HUES64 (cell line): ENCODE data around the gene ETFDH. TPM values are rescaled to one million over a fixed set of nuclear protein-coding genes. Genes with fewer than 3 reads are reported as not detected.
A peak's percentile ranks its signal among the peaks of the same experiment; 100 is the strongest.

ENCODE experiments used
- H3K27ac ChIP-seq: 2 replicates; pipeline ENCODE4 v1.7.0; 2013; ENCODE audit warnings: low read depth, low read length, inconsistent platforms
- H3K27me3 ChIP-seq: 2 replicates; pipeline ENCODE4 v1.6.1; 2013; ENCODE audit warnings: mild to moderate bottlenecking, low read length; ENCODE audit not compliant: insufficient read depth
- H3K36me3 ChIP-seq: 2 replicates; pipeline ENCODE4 v1.6.1; 2013; ENCODE audit warnings: mild to moderate bottlenecking, low read length; ENCODE audit not compliant: insufficient read depth
- H3K4me1 ChIP-seq: 2 replicates; pipeline ENCODE4 v1.6.1; 2013; ENCODE audit warnings: mild to moderate bottlenecking, low read length, moderate library complexity; ENCODE audit not compliant: insufficient read depth
- H3K4me3 ChIP-seq: 2 replicates; pipeline ENCODE4 v1.5.1; 2013; ENCODE audit warnings: mild to moderate bottlenecking, low read length, moderate library complexity
- H3K9ac ChIP-seq: 2 replicates; pipeline ENCODE4 v1.6.1; 2013; ENCODE audit warnings: mild to moderate bottlenecking, low read depth, low read length
- H3K9me3 ChIP-seq: 2 replicates; pipeline ENCODE4 v1.6.1; 2013; ENCODE audit warnings: low read depth, low read length; ENCODE audit not compliant: insufficient read depth
- WGBS: fragments of 150-250, 120-280 bp; methylation state at CpG from one replicate; pipeline ENCODE4 v1.1.7; 2013; ENCODE audit warnings: missing lambda C conversion rate; 5-methylcytosine and 5-hydroxymethylcytosine counted together
- polyA plus RNA-seq, 2 experiments: library from polyadenylated mRNA; stranded (reverse); fragments of 50-300 nt; gene quantifications; one replicate each; pipeline ENCODE4 v1.2.3, GENCODE V29; 2013

Gene ETFDH
- 9.3 TPM for polyA plus RNA-seq (2013, experiment 1 of 2)
- polyA plus RNA-seq (2013, experiment 2 of 2) = 6.1 TPM

GRCh38 chr4:158671915-158672806 is at the start of gene ETFDH:
TSS of gene ETFDH (plus strand) at chr4:158672296. CDS start at chr4:158672457, 161 bp downstream.
- peaks cover 5% of the 10 kb centered on the region for H3K4me1 ChIP-seq
- WGBS = under 1% methylated on average over 60 of the region's 60 CpGs
- peak within 1 kb of the TSS; percentile 64 for H3K4me3 ChIP-seq
- no peaks in the 10 kb centered on the region for H3K9me3 ChIP-seq
- H3K9ac ChIP-seq = peak within 1 kb of the TSS; percentile 88
- H3K27ac ChIP-seq = peak within 1 kb of the TSS; percentile 91
- H3K36me3 ChIP-seq = peaks cover 18% of the 10 kb centered on the region
- H3K27me3 ChIP-seq = no peaks in the 10 kb centered on the region

DNA sequence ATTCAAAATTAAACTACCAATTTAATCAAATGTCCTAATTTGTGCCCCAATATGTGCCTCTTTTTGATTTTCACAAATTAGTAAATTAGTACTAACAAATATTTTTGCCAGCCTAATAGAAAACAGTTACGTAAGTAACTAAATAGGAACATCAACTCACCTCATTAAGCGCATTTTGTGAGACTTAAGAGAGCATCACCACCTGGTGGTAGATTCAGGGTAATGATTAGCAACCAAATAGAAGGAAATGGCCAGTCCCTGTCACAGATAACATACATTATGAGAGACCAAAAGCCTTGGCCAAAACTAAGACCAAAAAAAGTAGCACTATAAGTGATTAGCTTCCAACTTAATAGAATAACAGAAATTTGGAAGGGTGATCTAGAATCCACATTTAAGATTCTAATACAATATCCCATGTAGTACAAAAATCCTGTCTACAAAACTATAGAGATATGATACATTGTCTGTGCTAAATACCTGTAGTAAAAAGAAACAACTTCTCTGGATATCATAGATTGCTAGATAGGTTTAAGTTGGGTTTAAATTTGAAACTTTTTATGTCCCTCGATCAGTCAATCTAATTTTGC is 47.1 kb upstream of the ETFDH start:
- Histone ChIP-seq H3K27me3 (no peaks in the 10 kb centered on the region), H3K27ac (no peak overlapping the region), H3K4me1 (peaks cover 2% of the 10 kb centered on the region; the same call in 1 of the 2 replicates), H3K36me3 (no peaks in the 10 kb centered on the region), H3K4me3 (no peak overlapping the region), H3K9ac (no peak overlapping the region), H3K9me3 (no peaks in the 10 kb centered on the region)
- WGBS = 0% methylated on average over 1 of the region's 3 CpGs

DNA sequence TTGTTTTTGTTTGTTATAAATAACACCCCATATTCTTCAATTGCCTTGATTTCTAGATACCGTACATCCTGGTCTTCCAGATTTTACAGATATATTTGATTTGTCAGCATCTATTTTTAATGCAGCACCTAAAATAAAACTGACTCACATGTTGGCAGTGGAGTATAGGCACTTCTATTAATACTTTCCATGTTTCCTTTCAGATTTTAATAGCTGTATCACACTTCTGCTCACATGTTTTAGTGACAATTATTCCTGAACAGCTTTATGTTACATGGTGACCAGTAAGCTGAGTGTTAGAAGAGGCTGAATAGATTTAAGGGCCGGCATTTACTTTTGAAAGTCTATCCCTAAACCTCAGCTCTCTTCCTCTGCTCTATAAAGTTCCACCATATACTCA is 46.6 kb upstream of the ETFDH start:
- Histone ChIP-seq H3K27ac (no peak overlapping the region), H3K9ac (no peak overlapping the region), H3K4me3 (no peak overlapping the region), H3K4me1 (peaks cover 2% of the 10 kb centered on the region; the same call in 1 of the 2 replicates), H3K9me3 (no peaks in the 10 kb centered on the region), H3K27me3 (no peaks in the 10 kb centered on the region), H3K36me3 (no peaks in the 10 kb centered on the region)
- WGBS = 100% methylated on average over 1 of the region's 2 CpGs

DNA sequence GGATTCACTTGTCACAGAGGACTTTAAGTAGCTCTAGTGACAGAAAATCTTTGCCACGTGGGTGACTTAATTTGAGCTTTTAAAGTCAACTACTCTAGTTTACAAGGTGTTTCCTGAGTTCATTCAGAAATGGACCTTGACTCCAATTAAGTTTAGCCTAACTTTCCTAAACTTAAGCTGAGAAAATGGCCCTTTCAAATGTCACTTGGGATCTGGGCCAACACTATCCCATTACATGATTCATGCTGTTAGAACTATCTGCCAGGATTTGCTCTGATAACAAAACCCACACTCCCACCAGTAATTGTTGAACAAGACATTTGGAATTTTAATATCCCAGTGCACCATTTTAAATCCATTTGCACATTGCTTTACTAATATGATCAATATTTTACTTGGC is 41.2 kb upstream of the ETFDH start:
- Histone ChIP-seq H3K27ac (no peak overlapping the region), H3K4me3 (no peak overlapping the region), H3K27me3 (no peaks in the 10 kb centered on the region), H3K36me3 (no peaks in the 10 kb centered on the region), H3K9ac (no peak overlapping the region), H3K9me3 (no peaks in the 10 kb centered on the region), H3K4me1 (no peaks in the 10 kb centered on the region)
- 64% methylated on average over 1 of the region's 1 CpG for WGBS

DNA sequence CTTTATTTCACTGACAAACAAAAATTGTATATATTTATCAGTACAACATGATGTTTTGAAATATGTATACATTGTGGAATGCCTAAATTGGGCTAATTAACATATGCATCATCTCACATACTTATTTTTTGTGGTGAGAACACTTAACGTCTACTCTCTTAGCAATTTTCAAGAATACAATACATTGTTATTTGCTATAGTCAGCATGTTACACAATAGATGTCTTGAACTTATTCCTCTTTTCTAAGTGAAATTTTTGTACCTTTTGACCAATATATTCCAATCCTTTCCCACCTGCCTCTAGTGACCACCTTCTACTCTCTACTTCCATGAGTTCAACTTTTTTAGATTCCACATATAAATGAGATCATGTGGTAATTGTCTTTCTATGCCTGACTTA is 35.5 kb upstream of the ETFDH start:
- no peaks in the 10 kb centered on the region for H3K36me3 ChIP-seq
- no peak overlapping the region for H3K9ac ChIP-seq
- H3K4me1 ChIP-seq = no peaks in the 10 kb centered on the region
- no peaks in the 10 kb centered on the region for H3K27me3 ChIP-seq
- H3K9me3 ChIP-seq = no peaks in the 10 kb centered on the region
- H3K4me3 ChIP-seq = no peak overlapping the region
- H3K27ac ChIP-seq = no peak overlapping the region
- WGBS = 67% methylated on average over 1 of the region's 1 CpG

DNA sequence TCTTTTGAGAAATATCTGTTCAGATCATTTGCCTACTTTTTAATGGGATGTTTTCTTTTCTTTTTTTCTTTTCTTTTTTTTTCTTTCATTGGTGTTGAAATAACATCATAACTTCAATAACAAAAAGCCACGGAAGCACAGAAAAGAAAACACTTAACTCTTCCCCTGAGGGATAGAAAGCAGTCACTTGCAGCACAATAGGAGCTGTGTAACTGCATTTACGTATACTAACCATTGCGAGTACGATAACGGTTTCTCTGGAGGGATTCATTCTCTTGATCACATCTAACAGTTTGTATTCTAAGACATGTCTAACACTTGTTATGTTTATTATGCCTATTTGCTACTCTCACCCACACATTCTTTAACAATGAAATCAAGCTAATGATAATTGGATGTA is 27.7 kb upstream of the ETFDH start:
- Histone ChIP-seq H3K9me3 (no peaks in the 10 kb centered on the region), H3K27ac (no peak overlapping the region)
- 89% methylated on average over 5 of the region's 5 CpGs for WGBS

GRCh38 chr4:158644760-158645159 is 27.3 kb upstream of the ETFDH start:
- H3K27me3 ChIP-seq = no peaks in the 10 kb centered on the region
- H3K4me1 ChIP-seq = no peaks in the 10 kb centered on the region
- 93% methylated on average over 2 of the region's 3 CpGs for WGBS
- H3K4me3 ChIP-seq = no peak overlapping the region
- no peak overlapping the region for H3K9ac ChIP-seq
- H3K9me3 ChIP-seq = no peaks in the 10 kb centered on the region
- H3K36me3 ChIP-seq = no peaks in the 10 kb centered on the region
- no peak overlapping the region for H3K27ac ChIP-seq

More for the DNA sequence above, 27.7 kb upstream of the ETFDH start:
- Histone ChIP-seq H3K4me1 (no peaks in the 10 kb centered on the region), H3K9ac (no peak overlapping the region), H3K27me3 (no peaks in the 10 kb centered on the region), H3K36me3 (no peaks in the 10 kb centered on the region), H3K4me3 (no peak overlapping the region)

DNA sequence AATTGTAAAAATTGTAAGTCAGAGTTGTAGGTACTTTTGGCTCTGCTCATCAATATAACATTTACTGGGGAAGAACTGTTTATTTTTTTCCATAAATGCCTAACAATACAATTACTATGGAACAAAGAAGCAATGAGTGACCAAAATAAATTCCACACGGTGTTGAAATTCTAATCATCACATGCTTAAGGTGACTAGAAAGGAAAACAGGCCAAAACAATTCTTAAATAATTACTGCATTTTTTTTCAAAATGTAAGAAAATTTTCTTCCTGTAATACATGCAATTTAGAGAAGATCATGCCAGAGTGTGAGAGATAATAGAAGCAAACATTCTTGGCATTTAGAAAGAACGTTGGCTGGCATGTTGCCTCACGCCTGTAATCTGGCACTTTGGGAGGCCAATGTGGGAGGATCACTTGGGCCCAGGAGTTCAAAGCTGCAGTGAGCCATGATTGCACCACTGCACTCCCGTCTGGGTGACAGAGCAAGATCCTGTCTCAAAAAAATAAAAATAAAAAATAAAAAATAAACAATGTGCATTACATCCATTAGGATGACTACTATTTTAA is 22.9 kb upstream of the ETFDH start:
- 93% methylated on average over 3 of the region's 4 CpGs for WGBS
- H3K27ac ChIP-seq = no peak overlapping the region
- no peaks in the 10 kb centered on the region for H3K36me3 ChIP-seq
- no peaks in the 10 kb centered on the region for H3K9me3 ChIP-seq
- H3K4me1 ChIP-seq = no peaks in the 10 kb centered on the region
- no peak overlapping the region for H3K9ac ChIP-seq
- no peaks in the 10 kb centered on the region for H3K27me3 ChIP-seq
- no peak overlapping the region for H3K4me3 ChIP-seq

DNA sequence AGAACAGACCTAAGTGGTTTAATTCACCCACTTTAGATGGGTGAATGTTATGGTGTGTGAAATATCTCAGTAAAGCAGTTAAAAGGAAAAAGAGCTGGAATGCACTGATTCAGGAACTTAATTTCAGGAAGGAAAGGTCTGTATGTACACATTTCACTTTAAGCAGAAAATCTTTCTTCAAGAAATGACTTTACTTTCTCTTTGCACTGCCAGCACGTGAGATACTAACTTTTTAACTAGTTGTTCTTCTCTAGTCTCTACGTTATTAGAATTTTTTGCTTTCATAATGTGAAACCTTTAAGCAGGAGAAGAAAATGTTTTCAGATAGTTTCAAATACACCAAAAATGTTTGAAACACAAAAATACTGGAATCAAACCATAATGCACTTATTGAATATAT is 19.2 kb upstream of the ETFDH start:
- no peak overlapping the region for H3K27ac ChIP-seq
- H3K9ac ChIP-seq = no peak overlapping the region

GRCh38 chr4:158656439-158656838 is 15.7 kb upstream of the ETFDH start:
- Histone ChIP-seq H3K9ac (no peak overlapping the region), H3K36me3 (no peaks in the 10 kb centered on the region), H3K27ac (no peak overlapping the region), H3K27me3 (no peaks in the 10 kb centered on the region), H3K9me3 (no peaks in the 10 kb centered on the region), H3K4me3 (no peak overlapping the region), H3K4me1 (peaks cover 9% of the 10 kb centered on the region)
- no CpG with 5 or more reads among the region's 1 CpG for WGBS

More for the DNA sequence above, 19.2 kb upstream of the ETFDH start:
- Histone ChIP-seq H3K27me3 (no peaks in the 10 kb centered on the region), H3K9me3 (no peaks in the 10 kb centered on the region), H3K36me3 (no peaks in the 10 kb centered on the region), H3K4me1 (peaks cover 9% of the 10 kb centered on the region), H3K4me3 (no peak overlapping the region)
- whole genome bisulfite sequencing = 88% methylated on average over 1 of the region's 2 CpGs

- Histone ChIP-seq H3K9ac (no peak overlapping the region), H3K27me3 (no peaks in the 10 kb centered on the region), H3K36me3 (no peaks in the 10 kb centered on the region), H3K27ac (no peak overlapping the region), H3K4me3 (no peak overlapping the region), H3K9me3 (no peaks in the 10 kb centered on the region), H3K4me1 (peaks cover 9% of the 10 kb centered on the region)
- WGBS = 94% methylated on average over 11 of the region's 11 CpGs
Measured at GRCh38 chr4:158657291-158657690, 14.8 kb upstream of the ETFDH start.
